HepG2 (cell line): ENCODE data around the gene RAB36. TPM values are rescaled to one million over a fixed set of nuclear protein-coding genes. Genes with fewer than 3 reads are reported as not detected.

Experiments
- ATAC-seq: fragments of 200-7000 bp; cut with Tn5 transposase; 3 replicates; pipeline ENCODE4 v1.9.1; 2020; ENCODE audit warnings: mild to moderate bottlenecking, moderate library complexity
- BruUV-seq: library from RNA; stranded (reverse); fragments of 400-500 nt; replicated peaks from 2 replicates; lab custom pipeline; 2021; lab: Mats Ljungman, UMichigan
- CTCF ChIA-PET: fragments of 300-600 bp; formaldehyde crosslinking; extraction: SDS; loops from one replicate; lab custom pipeline; 2021; ENCODE audit warnings: low total read pairs, inconsistent platforms, low intra/inter-chr PET ratio; lab: Yijun Ruan, JAX
- POLR2A ChIA-PET: fragments of 350-600 bp; sonication (Branson Sonifier 250); formaldehyde crosslinking; loops from one replicate; lab custom pipeline; 2020; ENCODE audit warnings: antibody characterized with exemption, inconsistent platforms; lab: Yijun Ruan, JAX
- DNase-seq: peaks from one replicate; pipeline ENCODE4 v3.0.0-alpha.2; 2015; ENCODE audit warnings: low spot score
- FAIRE-seq: peaks from 3 replicates; lab custom pipeline; 2011; peaks lifted over from hg19 to GRCh38; lab: Jason Lieb, UNC
- H2AFZ ChIP-seq: one replicate; pipeline ENCODE4 v1.6.1; 2011; ENCODE audit warnings: low read length, inconsistent platforms
- H3K27ac ChIP-seq: fragments of 300-600 bp; 3 replicates; pipeline ENCODE4 v1.8.0; 2011; ENCODE audit warnings: mixed run types, mild to moderate bottlenecking, mixed read lengths, low read length, inconsistent platforms; ENCODE audit not compliant: insufficient read depth; ENCODE audit errors: extremely low read length
- H3K27me3 ChIP-seq, 2 experiments: fragments of 200-600 bp in 1 of 2; 2 replicates in 1 of 2; 3 replicates in 1 of 2; pipeline versions ENCODE4 v1.6.0 to v1.8.0; 2011; ENCODE audit warnings: low read length in 2 of 2, mild to moderate bottlenecking in 2 of 2, moderate library complexity in 2 of 2, inconsistent platforms in 1 of 2; ENCODE audit not compliant: insufficient read depth in 2 of 2, control insufficient read depth in 1 of 2
- H3K36me3 ChIP-seq, 2 experiments: fragments of 200-600 bp in 1 of 2; replicated peaks in 1 of 2; 2 replicates in 1 of 2; 3 replicates in 1 of 2; pipeline versions ENCODE4 v1.5.1 to v1.8.0; 2011; ENCODE audit warnings: low read length in 2 of 2, inconsistent platforms in 1 of 2; ENCODE audit not compliant: insufficient read depth in 2 of 2, control insufficient read depth in 1 of 2
- H3K4me1 ChIP-seq: 2 replicates; pipeline ENCODE4 v1.5.1; 2012; ENCODE audit warnings: low read length, inconsistent platforms; ENCODE audit not compliant: insufficient read depth
- H3K4me2 ChIP-seq: 2 replicates; pipeline ENCODE4 v1.6.0; 2011; ENCODE audit warnings: low read depth, low read length, inconsistent platforms
- H3K4me3 ChIP-seq, 3 experiments: fragments of 200-600 bp in 1 of 3; sonication (generic), shearing (Covaris generic) in 1 of 3; replicated peaks in 1 of 3; 2 replicates each; pipeline ENCODE4 v1.5.1; 2011 to 2016; ENCODE audit warnings: low read length in 3 of 3, inconsistent platforms in 2 of 3, low read depth in 2 of 3, mild to moderate bottlenecking in 2 of 3, control low read depth in 1 of 3, mixed read lengths in 1 of 3; ENCODE audit not compliant: insufficient read depth in 1 of 3
- H3K79me2 ChIP-seq: one replicate; pipeline ENCODE4 v1.6.1; 2011; ENCODE audit warnings: low read length, inconsistent platforms; ENCODE audit not compliant: insufficient read depth
- H3K9ac ChIP-seq: 2 replicates; pipeline ENCODE4 v1.6.0; 2011; ENCODE audit warnings: mild to moderate bottlenecking, low read depth, low read length, inconsistent platforms; ENCODE audit not compliant: insufficient read depth
- H3K9me3 ChIP-seq: 2 replicates; pipeline ENCODE4 v1.5.1; 2012; ENCODE audit warnings: mild to moderate bottlenecking, low read length
- H4K20me1 ChIP-seq: 2 replicates; pipeline ENCODE4 v1.6.0; 2011; ENCODE audit warnings: inconsistent platforms, mild to moderate bottlenecking, low read length, moderate library complexity; ENCODE audit not compliant: insufficient read depth
- DNMT1 ChIP-seq: sonication (generic); formaldehyde crosslinking; IDR thresholded peaks from 2 replicates; pipeline ENCODE4 v1.5.1; 2020; ENCODE audit warnings: mild to moderate bottlenecking, missing genetic modification reagents
- FOXM1 ChIP-seq: sonication (generic); formaldehyde crosslinking; IDR thresholded peaks from 2 replicates; pipeline ENCODE4 v1.5.0; 2020; ENCODE audit warnings: missing genetic modification reagents
- HDAC6 ChIP-seq: fragments of 200-600 bp; sonication (generic); IDR thresholded peaks from 2 replicates; pipeline ENCODE4 v1.7.0; 2017; ENCODE audit warnings: mild to moderate bottlenecking, antibody characterized with exemption, low read length, low read depth
- MZF1 ChIP-seq: sonication (generic); formaldehyde crosslinking; IDR thresholded peaks from 2 replicates; pipeline ENCODE4 v1.8.1; 2023; ENCODE audit warnings: mild to moderate bottlenecking, missing genetic modification reagents, borderline replicate concordance
- SP5 ChIP-seq: IDR thresholded peaks from 2 replicates; pipeline ENCODE4 v1.6.1; 2016; ENCODE audit warnings: low read depth, borderline replicate concordance
- ZZZ3 ChIP-seq: sonication (generic); formaldehyde crosslinking; IDR thresholded peaks from 2 replicates; pipeline ENCODE4 v1.4.0; 2020; ENCODE audit warnings: missing genetic modification reagents, mild to moderate bottlenecking, borderline replicate concordance
- WGBS: methylation state at CpG from one replicate; pipeline ENCODE4 v1.1.6; 2017; ENCODE audit warnings: low lambda C conversion rate; 5-methylcytosine and 5-hydroxymethylcytosine counted together
- in situ Hi-C: cut with HindIII; loops from 2 replicates; pipeline ENCODE4 v1.10.0; 2017; ENCODE audit warnings: low pct_unique_long_range_greater_than_20kb; ENCODE audit not compliant: extremely low pct_ligation_motif_present
- intact Hi-C: fragments of 100-400 bp; cut with micrococcal nuclease; formaldehyde crosslinking; loops from one replicate; pipeline ENCODE4 v1.10.0; 2022; ENCODE audit not compliant: unreplicated experiment
- polyA plus RNA-seq, 8 experiments: library from polyadenylated mRNA; depleted of rRNA in 3 of 8; stranded (reverse) in 7 of 8; unstranded in 1 of 8; fragments of >200 nt; fragmentation: Illumina TruSeq in 4 of 8; extraction: Trizol in 4 of 8; gene quantifications; 2 replicates each; pipeline versions ENCODE4 v1.2.1 to v1.2.3, GENCODE V29; 2011 to 2016; ENCODE audit warnings: low read depth in 4 of 8, missing spikeins in 1 of 8, mixed read lengths in 1 of 8; ENCODE audit not compliant: insufficient read depth in 1 of 8
- total RNA-seq, 5 experiments: library from RNA; depleted of rRNA; stranded (reverse); fragments of >200 nt; fragmentation: Illumina TruSeq; extraction: Trizol; gene quantifications; 2 replicates each; pipeline ENCODE4 v1.2.3, GENCODE V29; 2016; ENCODE audit warnings: low read depth in 1 of 5
- TF ChIP-seq, protein P1 (sequence below): sonication (generic); formaldehyde crosslinking; IDR thresholded peaks from 2 replicates; pipeline ENCODE4 v1.4.0; 2020; ENCODE audit warnings: missing genetic modification reagents, borderline replicate concordance
- TF ChIP-seq, protein P2 (sequence below): sonication (generic); formaldehyde crosslinking; IDR thresholded peaks from 2 replicates; pipeline ENCODE4 v1.9.0; 2021; ENCODE audit warnings: missing genetic modification reagents, mild to moderate bottlenecking, borderline replicate concordance

Gene RAB36
- total and polyA plus RNA-seq, 2 of the 13 experiments (the other 11 are each of a cell fraction or from before 2014, with no cell fraction given): 0.24 to 0.86 TPM

DNA sequence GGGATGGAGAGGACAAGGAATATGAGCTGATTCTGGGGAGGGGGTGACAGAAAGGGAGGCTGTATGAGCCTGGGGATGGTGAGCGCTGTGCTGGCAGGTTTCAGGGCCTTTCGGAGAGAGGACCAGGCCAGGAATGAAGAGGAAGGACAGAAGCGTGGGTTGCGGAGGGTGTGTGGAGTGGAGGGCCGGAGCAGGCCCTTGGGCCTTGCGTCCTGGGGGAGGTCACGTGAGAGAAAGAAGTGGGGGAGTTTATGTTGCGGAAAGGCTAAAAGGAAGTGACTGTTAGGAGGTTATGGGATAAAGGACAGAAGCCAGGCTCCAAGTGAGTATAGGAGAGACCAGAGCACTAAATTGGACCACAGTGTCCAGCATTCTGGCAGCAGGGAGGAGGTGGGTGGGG, 52.6 kb downstream of the RAB36 start:
- intact Hi-C loops (no loop called here), in situ Hi-C loops (no loop called here)
- ATAC-seq (no peak), DNase-seq (no peak), FAIRE-seq (no peak)
- no peaks in the 10 kb centered on the region for H3K9me3 ChIP-seq
- no peak overlapping the region for H3K27ac ChIP-seq
- no peak overlapping the region for H3K4me2 ChIP-seq
- H3K27me3 ChIP-seq: no peaks in the 10 kb centered on the region
- peaks cover 71% of the 10 kb centered on the region for H3K79me2 ChIP-seq
- peaks cover 2% of the 10 kb centered on the region; the same call in 1 of the 2 replicates for H3K4me1 ChIP-seq
- no peak overlapping the region for H3K9ac ChIP-seq
- TF ChIP-seq, protein P1, sequence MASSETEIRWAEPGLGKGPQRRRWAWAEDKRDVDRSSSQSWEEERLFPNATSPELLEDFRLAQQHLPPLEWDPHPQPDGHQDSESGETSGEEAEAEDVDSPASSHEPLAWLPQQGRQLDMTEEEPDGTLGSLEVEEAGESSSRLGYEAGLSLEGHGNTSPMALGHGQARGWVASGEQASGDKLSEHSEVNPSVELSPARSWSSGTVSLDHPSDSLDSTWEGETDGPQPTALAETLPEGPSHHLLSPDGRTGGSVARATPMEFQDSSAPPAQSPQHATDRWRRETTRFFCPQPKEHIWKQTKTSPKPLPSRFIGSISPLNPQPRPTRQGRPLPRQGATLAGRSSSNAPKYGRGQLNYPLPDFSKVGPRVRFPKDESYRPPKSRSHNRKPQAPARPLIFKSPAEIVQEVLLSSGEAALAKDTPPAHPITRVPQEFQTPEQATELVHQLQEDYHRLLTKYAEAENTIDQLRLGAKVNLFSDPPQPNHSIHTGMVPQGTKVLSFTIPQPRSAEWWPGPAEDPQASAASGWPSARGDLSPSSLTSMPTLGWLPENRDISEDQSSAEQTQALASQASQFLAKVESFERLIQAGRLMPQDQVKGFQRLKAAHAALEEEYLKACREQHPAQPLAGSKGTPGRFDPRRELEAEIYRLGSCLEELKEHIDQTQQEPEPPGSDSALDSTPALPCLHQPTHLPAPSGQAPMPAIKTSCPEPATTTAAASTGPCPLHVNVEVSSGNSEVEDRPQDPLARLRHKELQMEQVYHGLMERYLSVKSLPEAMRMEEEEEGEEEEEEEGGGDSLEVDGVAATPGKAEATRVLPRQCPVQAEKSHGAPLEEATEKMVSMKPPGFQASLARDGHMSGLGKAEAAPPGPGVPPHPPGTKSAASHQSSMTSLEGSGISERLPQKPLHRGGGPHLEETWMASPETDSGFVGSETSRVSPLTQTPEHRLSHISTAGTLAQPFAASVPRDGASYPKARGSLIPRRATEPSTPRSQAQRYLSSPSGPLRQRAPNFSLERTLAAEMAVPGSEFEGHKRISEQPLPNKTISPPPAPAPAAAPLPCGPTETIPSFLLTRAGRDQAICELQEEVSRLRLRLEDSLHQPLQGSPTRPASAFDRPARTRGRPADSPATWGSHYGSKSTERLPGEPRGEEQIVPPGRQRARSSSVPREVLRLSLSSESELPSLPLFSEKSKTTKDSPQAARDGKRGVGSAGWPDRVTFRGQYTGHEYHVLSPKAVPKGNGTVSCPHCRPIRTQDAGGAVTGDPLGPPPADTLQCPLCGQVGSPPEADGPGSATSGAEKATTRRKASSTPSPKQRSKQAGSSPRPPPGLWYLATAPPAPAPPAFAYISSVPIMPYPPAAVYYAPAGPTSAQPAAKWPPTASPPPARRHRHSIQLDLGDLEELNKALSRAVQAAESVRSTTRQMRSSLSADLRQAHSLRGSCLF (CRISPR knock-in tag): no peak
- TF ChIP-seq ZZZ3 (CRISPR knock-in tag) (no peak), DNMT1 (CRISPR knock-in tag) (no peak), FOXM1 (CRISPR knock-in tag) (no peak), HDAC6 (no peak), SP5 (CRISPR knock-in tag) (no peak), MZF1 (no peak)
- TF ChIP-seq, protein P2, sequence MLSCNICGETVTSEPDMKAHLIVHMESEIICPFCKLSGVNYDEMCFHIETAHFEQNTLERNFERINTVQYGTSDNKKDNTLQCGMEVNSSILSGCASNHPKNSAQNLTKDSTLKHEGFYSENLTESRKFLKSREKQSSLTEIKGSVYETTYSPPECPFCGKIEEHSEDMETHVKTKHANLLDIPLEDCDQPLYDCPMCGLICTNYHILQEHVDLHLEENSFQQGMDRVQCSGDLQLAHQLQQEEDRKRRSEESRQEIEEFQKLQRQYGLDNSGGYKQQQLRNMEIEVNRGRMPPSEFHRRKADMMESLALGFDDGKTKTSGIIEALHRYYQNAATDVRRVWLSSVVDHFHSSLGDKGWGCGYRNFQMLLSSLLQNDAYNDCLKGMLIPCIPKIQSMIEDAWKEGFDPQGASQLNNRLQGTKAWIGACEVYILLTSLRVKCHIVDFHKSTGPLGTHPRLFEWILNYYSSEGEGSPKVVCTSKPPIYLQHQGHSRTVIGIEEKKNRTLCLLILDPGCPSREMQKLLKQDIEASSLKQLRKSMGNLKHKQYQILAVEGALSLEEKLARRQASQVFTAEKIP (CRISPR knock-in tag): no peak
- H4K20me1 ChIP-seq: 0 out of 2 replicates have a peak, but pooled peaks cover 3% of the 10 kb centered on the region
- H3K36me3 ChIP-seq: peaks cover 5 to 42% of the 10 kb centered on the region in 2 experiments
- H2AFZ ChIP-seq: no peak overlapping the region
- no TSS peak for BruUV-seq
- H3K4me3 ChIP-seq: no peak overlapping the region
- CTCF ChIA-PET: no interaction called here
- POLR2A ChIA-PET: no interaction called here
- 97% methylated on average over 8 of the region's 8 CpGs for WGBS
